COLO668 (cell line): Measurements from ENCODE around the gene ENPP3.
"Not testable (repeated sequence)": the region's sequence is repeated elsewhere in the genome, so short reads cannot be mapped to it uniquely, and the experiment has no call there.

Source experiments
- DNase-seq: peaks from one replicate; lab custom pipeline; 2025; ENCODE audit not compliant: unreplicated experiment; lab: John Stamatoyannopoulos, UW

ENPP3 gene

DNA sequence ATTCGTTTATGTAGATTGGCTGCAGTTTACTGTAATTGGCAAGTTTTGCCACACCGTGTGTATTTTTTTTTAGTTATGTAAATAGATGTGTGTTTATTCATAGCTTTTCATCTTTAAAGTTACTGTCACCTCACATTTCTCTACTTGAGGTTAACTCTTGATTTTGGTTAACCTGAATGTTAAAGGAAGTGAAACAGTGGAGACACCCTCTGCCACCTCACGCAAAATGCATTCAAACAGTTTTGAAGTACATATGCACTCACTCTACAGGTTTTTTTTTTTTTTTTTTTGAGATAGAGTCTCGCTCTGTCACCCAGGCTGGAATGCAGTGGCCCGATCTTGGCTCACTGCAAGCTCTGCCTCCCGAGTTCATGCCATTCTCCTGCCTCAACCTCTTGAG is 46.4 kb downstream of the ENPP3 start:
- DNase-seq, result no peak

DNA sequence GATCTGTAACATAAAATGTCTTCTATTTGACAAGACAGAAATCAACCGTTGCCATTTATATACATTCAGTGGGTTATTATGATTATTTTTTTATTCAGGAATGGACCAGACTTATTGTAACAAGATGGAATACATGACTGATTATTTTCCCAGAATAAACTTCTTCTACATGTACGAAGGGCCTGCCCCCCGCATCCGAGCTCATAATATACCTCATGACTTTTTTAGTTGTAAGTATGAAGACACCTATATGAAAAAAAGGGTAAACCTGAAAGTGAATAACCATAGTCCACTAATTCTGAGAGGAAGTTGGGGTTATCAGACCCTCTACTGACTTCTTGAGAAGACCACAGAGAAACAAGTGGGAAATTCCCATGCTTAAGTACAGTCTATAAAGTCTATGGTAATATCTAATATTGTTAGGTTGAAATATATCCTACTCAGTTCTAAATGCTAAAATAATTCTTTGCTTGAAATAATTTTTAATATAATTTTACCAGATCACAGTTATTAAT is 48.2 kb downstream of the ENPP3 start:
- no peak for DNase-seq

GRCh38 chr6:131687022-131687421 is 49.9 kb downstream of the ENPP3 start:
- no peak for DNase-seq

GRCh38 chr6:131688286-131688685 is 51.2 kb downstream of the ENPP3 start:
- DNase-seq, result no peak

- DNase-seq, result no peak
Measured at GRCh38 chr6:131692031-131692430, 54.9 kb downstream of the ENPP3 start.

DNA sequence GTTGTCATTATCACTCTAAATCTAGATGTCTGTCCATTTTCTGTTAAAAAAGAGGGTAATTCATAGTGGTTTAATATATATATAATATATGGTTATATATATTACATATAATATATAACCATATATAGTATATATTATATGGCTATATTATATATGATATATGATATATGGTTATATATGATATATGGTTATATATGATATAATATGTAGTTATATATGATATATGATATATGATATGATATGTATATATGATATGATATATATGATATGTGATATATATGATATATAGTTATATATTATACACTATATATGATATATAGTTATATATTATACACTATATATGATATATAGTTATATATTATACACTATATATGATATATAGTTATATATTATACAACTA is 55.5 kb downstream of the ENPP3 start:
- no peak for DNase-seq

DNA sequence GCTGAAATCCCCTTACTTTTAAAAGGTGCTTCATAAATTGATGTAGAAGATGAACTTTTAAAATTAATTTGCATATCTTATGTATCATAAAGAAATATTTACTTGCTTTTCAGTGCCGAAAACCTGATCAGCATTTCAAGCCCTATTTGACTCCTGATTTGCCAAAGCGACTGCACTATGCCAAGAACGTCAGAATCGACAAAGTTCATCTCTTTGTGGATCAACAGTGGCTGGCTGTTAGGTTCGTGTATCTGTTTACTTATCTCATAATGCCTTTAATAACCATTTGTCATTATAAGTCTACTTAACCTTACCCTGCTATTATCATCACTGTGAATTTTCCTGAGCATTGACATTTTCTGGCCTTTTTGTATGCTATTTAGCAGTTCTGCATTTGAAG is 56.3 kb downstream of the ENPP3 start:
- no peak for DNase-seq

DNA sequence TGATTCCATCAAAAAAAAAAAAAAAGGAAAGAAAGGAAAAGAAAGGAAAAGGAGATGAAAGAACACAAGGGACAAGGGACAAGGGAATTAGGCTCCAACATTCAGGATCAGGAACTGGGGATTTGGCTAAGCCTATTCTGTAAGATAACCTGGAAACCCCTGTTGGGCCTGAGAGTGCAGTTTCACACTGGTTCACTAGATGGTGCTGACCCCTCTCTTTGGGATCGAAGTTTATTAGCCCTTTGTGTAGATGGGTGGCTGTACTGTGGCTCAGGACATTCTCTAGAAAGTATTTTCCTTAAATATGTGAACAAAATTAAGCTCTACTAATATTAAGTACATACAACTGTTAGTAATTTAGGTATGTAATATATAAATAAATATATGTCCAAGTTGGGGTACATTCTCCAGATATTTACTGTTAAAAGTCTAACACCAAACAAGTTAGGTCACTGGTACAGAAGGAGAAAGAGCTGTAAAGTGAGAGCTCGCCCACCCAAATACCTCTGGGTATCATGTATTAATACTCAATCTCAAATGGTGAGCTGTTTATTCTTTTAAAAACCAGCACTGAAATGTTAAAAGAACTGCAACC is 57.8 kb downstream of the ENPP3 start:
- peak; percentile 37 for DNase-seq

DNA sequence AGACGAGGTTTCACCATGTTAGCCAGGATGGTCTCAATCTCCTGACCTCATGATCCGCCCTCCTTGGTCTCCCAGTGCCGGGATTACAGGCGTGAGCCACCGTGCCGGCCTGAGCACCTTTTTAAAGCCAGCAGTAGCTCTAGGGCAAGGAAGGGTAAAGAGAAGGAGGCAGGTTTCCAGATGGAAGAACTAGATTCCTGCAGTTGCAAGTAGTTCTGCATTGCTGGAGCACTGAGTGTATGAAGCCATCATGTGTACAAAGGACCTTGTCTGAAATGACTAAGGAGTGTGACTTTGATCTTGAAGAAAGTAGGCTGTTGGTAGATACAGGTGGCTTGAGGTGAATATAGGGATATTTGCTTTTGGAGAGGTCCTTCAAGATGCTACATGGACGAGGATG is 59.9 kb downstream of the ENPP3 start:
- DNase-seq, result no peak

- not testable (repeated sequence) for DNase-seq
Measured at GRCh38 chr6:131700851-131701250, 63.7 kb downstream of the ENPP3 start.

DNA sequence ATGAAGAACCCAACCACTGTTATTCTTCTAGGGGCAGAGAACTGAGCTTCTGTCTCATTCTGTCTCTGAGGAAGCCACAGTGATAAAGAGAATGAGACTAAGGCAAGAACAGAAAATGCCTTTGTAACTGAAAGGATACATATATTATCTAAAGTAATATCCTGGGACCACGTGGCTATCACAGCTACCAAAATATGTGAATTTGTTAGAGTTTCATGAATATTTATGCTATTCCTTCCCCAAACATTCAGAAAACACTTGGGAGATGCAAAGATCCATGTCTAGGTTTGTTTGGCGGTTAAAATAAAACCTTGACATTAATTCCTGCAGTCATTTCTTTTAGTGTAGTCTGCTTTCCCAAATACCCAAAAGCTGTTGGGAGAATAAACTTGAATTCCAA is 66.8 kb downstream of the ENPP3 start:
- DNase-seq, result not testable (repeated sequence)

- DNase-seq, result not testable (repeated sequence)
Measured at GRCh38 chr6:131710917-131711316, 73.8 kb downstream of the ENPP3 start, which contains the start of gene CTAGE9. Gene CTAGE9 (minus strand): TSS chr6:131711017. CDS start chr6:131711017, 0 bp downstream.

DNA sequence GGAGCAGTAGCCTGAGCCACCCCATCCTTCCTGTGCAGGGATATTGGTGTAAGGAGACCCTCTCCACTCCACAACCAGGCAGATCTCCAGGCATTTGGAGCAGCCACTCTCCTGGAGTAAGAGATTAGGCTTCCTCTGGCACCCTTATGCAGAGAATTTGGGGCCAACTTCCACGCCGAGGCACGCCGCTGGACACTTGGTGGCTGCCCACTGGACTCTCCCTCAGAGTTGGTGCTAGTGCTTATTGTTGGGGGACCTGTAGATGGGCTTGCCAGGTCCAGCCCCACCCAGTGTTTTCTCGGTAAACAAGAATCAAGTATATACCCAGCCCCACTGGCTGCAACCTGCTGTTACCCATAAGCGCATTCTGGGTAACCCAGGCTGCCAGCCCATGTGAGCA is 78.5 kb downstream of the ENPP3 start:
- DNase-seq, result not testable (repeated sequence)

GRCh38 chr6:131717836-131718542 is 80.9 kb downstream of the ENPP3 start:
- peak; percentile 7 for DNase-seq

DNA sequence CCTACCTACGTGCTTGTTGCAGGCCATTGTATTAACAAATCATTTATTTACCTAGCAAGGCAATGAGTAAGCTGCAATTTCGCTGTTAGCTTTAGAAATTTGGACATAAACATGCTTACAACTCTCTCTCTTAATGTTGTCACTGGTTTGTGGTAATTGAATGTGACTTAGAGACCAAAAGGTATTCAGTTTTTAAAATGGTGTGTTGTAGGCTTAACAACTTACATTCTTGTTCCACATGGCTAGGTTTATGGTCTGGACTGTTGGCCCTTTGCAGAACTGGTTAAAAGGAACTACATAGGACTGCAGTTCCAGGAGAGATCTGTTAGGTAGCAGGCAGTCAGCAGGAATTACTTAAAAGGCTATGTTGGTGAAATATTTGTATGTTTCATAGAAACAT is 84.1 kb downstream of the ENPP3 start:
- no peak for DNase-seq

GRCh38 chr6:131724114-131724513 is 87.0 kb downstream of the ENPP3 start:
- no peak for DNase-seq

DNA sequence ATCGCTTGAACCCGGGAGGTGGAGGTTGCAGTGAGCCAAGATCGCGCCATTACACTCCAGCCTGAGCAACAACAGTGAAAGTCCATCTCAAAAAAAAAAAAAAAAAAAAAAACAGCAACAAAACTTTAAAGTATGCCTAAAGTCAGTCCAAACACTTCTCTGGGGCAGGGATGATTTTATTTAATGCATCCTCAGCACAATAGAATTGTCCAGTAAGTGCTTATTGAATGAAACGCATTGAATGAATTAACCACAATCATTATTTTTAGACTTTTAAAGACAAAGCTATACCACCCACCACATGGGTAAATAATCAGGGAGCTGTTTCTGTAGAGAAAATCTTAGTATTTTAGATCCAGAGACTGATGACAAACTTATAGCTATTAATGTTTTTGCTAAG is 90.4 kb downstream of the ENPP3 start:
- DNase-seq, result no peak

- no peak for DNase-seq
Measured at GRCh38 chr6:131727868-131728267, 90.8 kb downstream of the ENPP3 start.

GRCh38 chr6:131728296-131728939 is 91.3 kb downstream of the ENPP3 start:
- no peak for DNase-seq

DNA sequence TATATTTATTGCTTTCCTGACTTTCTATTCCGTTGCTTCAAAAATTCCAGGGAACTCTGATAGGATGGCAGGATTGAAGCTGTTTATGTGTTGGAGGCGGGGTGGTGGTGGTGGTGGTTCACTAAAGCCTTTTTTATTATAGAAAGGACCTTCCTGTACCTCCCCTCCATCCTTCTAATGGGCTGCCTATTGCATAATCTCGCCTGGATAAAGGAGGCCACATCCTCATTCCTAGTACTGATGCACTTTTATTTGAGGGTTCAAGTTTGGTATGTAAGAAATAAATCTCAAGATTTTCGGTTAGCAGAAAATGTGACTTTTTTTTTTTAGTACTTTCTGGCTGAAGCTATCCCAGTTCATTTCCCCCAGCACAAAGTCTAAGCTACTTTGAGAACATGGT is 92.4 kb downstream of the ENPP3 start:
- DNase-seq, result no peak

DNA sequence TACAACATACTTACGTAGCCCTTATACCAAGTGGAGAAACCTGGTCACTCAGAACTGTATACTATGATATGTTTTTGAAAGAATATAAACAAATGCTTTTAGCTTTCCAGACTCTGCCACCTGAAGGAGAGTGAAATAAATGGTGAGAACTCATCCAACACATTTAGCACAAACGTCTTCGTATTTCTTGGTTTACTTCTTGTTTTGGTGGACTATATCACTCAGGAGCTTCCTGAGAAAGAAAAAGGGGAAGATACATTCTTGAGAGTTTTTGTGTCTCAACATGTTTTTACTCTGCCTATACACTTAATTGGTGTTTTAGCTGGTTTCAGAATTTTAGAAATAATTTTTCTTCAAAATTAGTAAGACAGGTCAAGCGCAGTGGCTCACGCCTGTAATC is 93.2 kb downstream of the ENPP3 start:
- no peak for DNase-seq

- DNase-seq, result no peak
Measured at GRCh38 chr6:131731224-131731623, 94.1 kb downstream of the ENPP3 start.
